GM21528 (cell line): ENCODE data around the gene CLNS1A.
"Not testable (repeated sequence)": the region's sequence is repeated elsewhere in the genome, so short reads cannot be mapped to it uniquely, and the experiment has no call there.

Experiments used
- ATAC-seq: cut with Tn5 transposase; IDR thresholded peaks from one replicate; pipeline ENCODE4 v1.9.1; 2021; ENCODE audit warnings: mild to moderate bottlenecking, moderate library complexity; ENCODE audit not compliant: unreplicated experiment, low FRiP score

CLNS1A gene, protein sequence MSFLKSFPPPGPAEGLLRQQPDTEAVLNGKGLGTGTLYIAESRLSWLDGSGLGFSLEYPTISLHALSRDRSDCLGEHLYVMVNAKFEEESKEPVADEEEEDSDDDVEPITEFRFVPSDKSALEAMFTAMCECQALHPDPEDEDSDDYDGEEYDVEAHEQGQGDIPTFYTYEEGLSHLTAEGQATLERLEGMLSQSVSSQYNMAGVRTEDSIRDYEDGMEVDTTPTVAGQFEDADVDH

DNA sequence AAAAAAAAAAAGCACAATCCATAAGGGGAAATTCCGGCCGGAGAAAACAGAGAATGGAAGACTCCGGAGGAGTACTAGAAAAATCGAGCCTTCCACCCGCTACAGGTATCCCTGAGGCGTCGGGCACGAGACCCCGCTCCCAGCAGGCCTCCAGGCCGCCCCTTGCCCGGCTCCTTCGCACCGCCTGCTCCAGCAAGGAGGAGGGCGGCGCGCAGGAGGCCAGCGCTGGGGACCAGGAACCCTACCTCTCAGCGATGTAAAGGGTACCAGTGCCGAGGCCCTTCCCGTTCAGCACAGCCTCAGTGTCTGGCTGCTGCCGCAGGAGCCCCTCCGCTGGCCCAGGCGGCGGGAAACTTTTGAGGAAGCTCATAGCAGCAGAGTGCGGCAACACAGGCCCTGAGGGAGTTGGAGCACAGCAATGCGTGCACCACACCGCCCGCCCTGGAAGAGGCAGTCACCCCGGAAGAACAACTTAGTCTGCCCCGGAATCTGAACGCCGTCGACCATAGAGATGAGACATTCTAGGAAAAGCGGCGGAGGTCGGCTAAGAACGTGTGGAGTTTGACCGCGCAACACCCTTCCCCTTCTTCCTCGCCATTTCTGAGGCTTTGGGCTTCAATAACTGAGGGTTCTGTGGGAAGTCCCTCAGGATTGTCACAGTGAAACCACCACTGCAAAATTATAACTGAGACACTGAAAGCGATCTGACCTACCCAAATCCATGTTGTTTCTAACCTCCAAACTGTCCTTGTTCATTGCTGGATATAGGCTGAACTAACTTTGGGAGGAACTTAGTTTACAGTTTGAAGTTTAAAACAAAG is at the start of gene CLNS1A:
CLNS1A (minus strand) TSS at position 450 of the 821 bp plus-strand sequence; CDS start at position 370, 80 bp downstream.
- ATAC-seq = peak; percentile 97

DNA sequence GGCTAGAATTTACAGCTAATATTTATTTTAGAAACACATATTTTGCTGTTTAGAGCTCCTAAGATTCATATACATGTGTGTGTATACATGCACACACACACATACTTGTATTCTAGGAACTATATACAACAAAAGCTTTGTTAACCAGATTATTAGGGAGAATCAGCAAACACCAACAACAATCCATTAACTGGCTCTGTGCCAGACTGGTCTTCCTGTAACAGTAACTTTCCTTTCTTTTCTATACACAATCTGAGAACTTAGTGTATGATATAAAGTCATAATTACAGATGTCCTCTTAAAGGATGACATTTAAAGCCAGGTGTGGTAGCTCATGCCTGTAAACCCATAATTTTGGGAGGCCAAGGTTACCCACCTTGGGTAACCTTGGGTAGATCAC is 49.5 kb upstream of the CLNS1A start:
- ATAC-seq = no peak

DNA sequence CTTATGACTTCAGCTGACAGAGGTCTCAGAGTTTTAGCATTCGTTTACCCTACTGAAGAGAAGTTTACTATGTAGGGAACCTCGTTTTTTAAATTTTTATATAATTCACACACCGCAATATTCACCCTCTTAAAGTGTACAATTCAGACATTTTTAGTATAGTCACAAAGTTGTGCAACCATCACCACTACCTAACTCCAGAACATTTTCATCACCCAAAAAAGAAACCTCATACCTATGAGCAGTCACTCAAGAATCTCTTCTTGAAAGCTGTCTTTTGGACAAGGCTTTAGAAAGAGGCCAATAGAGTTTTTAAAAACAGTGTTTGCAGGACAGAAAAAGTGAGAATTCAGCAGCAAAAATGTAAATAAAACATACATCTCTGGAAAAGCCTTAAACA is 39.5 kb upstream of the CLNS1A start:
- ATAC-seq = no peak

DNA sequence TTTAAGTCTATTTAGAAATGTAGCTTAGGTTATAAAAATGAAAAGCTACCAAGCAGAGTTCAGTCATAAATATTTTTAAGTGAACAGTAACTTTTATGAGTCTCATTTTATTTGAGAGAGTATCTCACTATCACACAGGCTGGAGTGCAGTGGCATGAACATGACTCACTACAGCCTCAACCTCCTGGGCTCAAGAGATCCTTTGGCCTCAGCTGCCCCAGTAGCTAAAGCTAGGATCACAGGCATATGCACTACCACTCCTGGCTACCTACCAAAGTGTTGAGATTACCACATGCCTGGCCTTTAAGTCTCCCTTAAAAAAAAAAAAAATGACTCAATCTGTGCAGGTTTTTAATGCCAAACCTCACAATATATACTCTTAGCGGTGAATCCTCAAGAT is 34.7 kb upstream of the CLNS1A start:
- ATAC-seq = no peak

DNA sequence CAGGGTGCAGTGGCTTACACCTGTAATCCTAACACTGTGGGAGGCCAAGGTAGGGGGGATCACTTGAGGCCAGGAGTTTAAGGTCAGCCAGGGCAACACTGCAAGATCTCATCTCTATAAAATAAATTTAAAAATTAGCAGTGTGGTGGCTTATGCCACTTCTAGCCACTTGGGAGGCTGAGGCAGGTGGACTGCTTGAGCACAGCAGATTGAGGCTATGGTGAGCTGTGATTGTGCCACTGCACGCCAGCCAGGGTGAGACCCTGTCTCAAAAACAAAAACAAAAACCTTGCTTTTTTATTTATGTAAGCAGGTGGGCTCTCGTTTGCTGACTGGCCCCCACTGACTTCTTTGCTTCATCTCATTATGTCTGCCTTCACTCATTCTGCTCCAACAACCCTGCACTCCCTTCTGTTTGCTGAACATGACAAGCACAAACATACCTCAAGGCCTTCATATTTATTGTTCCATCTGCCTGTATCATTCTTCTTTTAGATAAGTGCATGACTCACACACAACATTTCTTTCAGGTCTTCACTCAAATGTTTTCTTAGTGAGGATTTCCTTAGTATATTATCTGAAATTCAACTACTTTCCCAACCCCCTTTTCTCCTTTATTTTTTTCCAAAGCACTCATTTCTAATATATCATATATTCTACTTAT is 32.4 kb upstream of the CLNS1A start:
- no peak for ATAC-seq

DNA sequence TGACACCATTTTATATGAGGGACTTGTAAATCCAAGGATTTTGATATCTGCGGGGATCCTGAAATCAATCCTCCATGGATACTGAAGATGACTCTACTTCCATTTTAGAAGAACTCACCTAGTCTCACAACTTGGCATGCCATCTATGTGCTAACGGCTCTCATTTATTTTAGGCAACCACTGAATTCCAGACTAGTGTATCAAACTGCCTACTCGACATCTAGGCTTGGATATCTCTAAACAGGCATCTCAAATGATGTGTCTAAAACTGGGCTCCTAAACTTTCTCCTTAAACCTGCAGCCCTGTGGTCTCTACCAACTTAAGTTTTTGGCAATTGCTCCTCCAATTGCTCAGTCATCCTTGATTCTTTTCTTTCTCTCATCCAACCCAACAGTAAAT is 31.2 kb upstream of the CLNS1A start:
- no peak for ATAC-seq

DNA sequence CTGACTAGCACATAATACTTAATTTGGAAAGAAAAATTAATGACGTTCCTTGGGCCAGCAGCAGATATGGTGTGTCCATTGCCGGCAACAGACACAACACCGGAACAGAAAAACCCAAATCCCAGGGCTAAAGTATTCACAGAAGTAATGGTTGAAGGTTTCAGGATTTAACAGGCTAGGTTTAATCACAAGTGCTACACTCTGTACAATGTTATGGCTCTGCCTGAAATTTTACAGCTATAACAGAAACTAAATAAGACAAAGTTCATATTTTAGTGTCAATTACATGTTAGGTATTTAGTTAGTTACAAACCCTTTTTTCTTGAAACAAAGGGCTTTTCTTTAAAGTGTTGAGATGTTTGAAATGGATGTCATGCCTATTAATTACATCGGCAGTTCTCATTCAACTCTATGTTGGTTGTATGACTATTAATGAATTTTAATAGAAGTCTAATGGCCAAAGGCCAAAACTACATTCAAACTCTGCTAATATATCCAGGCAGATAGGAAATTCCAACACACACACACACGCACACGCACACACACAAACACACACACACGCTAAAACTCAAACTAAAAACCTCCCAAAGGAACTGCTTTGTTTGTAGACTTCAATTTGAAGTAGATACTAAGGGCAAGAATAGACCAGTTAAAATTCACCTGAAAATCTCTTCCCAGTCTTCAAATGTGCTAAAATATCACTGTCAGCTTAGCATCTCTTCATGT is 27.8 kb upstream of the CLNS1A start:
- ATAC-seq = no peak

DNA sequence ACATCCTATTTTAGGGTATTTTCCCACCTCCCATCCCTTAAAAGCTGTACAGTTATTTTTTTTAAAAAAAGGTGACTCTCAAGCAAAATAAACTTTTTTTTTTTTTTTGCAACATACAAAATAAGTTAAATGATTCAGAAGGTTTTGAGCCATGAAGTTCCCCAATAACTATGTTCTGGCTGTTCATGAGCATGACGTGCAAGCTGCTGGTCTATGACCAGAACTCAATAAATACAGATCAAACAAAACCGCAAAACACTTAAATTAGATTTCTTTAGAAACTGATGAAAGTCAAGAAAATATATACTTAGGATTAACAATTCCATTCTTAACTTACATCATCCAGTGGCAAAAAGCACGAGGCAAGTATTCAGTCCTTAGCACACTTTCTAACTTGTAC is 24.1 kb upstream of the CLNS1A start:
- no peak for ATAC-seq

DNA sequence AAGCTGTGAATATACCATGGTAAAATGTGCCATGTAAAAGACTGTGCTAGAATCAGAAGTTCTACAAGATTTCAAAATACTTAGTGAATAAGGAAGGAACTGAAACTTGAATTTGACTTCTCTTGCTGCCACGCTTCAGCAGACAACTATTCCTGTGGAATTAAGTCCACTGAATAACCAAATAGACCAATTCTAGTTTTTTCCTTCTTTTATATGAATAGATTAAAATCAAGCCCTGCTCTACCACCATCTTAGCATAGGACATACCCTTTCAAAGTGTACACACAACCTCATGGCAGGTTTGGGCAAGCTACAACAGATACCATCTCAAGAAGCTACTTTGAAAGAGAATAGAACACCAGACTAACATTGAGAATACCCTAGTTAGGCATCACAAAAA is 23.4 kb upstream of the CLNS1A start:
- no peak for ATAC-seq

DNA sequence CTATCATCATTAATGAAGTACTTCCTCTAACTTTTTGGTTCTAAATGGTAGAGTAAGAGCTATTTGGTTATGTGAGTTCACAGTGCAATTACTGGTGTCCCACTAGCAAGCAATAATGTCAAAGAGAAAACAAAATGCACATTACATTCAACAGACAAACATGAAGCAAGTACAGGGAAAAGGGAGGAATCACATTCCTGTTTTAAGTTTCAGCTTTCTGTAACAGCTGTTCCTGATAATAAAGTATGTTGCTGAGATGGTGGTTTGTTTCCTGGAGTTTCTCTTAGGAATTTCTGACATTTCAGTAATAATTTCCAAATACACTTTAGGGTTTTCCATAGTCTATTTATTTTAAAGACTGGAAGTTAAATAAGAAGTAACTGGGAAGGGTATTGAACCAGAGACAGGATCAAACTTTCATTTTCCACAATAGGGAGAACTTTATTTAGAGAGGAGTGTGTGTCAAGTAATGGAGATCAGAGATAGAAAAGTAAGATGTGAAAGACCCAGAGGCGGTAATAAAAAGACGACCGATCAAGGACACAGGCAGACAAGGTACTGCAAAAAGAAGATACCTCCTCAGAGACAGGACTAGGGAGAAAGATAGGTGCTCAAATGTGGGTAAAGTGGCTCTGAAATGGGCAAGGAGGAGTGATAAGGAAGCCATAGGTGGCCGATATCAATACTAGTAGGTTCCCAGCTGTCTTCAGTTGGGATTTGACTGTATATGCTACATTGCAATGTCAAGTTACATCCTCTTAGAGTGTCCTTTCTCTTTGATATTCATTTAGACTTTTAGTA is 20.8 kb upstream of the CLNS1A start:
- ATAC-seq = no peak

DNA sequence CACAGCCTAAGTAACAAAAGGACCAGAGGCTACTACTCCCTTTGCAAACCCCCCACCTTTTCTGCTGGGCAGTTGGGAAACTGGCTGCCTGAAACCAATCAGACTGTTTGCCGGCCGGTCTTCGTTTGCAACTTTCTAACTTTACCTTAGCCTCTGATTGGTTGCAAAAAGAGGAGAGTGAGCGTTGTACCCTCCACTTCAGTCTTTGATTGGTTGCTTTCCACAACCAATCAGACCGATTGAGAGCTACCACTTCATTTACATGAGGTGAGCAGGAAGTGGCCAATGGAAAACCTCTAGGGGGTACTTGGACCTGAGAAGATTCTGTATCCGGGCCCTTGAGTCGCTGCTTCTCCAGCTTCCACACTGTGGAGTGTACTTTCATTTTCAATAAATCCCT is 18.8 kb upstream of the CLNS1A start:
- no peak for ATAC-seq

DNA sequence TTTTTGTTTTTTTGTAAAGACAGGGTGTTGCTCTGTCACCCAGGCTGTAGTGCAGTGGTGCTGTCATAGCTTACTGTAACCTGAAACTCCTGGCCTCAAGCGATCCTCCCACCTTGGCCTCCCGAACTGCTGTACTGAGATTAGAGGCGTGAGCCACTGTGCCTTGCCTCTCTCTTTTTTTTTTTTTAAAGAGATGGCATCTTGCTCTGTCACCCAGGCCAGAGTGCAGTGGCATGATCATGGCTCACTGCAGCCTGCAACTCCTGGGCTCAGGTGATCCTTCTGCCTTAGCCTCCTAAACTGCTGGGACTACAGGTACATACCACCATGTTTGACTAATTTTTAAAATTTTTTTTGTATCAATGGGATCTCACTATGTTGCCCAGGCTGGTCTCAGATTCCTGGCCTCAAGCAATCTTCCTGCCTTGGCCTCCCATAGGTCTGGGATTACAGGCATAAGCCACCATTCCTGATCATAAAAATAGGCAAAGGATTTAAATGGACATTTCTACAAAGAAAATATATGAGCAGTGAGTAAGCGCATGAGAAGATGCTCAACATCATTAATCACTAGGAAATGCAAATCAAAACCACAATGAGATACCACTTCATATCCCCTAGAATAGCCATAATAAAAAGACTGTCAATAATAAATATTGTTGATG is 17.3 kb upstream of the CLNS1A start:
- no peak for ATAC-seq

DNA sequence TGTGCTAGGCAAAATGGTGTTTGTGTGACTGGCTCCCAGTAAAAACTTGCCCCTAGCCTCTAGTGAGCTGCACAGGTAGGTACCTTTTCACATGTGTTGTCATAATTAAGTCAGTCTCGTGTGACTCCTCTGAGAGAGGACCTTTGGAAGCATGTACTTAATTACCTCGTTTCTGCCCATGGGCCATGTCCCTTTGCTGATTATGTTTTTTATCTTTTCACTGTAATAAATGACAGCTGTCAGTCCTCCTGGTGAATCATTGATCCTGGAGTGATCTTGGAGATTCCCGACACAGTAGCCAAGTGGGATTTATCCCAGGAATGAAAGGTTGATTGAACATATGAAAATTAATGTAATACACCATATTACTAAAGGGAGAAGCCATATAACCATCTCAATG is 12.5 kb upstream of the CLNS1A start:
- ATAC-seq = no peak

DNA sequence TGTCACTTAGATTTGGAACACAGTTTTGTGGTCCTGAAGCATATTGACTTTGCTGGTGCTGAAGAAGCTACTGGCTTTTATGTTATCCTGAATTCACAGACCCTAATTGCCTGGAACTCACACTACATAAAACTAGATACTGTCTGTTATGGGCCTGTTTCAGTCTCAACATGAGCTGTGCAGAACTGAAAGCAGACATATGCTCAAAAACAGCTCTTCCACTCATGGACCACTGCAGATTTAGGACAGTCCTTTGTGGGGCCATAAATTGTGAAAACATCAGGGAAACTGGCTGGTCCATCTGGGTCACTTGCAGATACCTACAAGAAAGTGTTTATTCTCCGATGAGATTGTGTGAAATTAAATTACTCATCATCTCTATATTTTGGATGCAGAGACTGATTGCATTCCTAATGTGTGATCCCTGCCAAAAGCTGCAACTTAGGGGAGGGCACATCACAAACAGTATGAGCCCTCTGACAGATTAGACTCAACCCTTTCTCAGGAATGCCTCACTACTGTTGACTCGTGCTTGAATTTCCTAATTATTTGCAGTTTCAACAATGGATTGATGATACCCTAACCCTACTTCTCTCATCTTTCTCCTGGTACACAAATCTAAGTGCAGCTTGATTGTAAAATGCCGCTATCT is 10.2 kb upstream of the CLNS1A start:
- no peak for ATAC-seq

DNA sequence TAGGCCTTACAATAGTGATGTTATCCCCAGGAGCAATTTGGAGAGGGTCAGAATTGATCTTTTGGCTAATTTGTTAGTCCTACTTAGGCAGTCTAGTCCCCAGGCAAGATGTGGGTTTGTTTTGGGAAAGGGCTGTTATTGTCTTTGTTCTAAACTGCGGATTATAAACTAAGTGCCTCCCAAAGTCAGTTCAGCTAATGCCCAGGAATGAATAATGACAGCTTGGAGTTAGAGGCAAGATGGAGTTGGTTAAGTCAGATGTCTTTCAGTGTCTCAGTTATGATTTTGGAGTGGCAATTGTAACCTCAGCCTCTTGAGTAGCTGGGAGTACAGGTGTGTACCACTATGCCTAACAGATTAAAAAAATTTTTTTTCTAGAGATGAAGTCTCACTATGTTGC is 7.3 kb upstream of the CLNS1A start:
- no peak for ATAC-seq

DNA sequence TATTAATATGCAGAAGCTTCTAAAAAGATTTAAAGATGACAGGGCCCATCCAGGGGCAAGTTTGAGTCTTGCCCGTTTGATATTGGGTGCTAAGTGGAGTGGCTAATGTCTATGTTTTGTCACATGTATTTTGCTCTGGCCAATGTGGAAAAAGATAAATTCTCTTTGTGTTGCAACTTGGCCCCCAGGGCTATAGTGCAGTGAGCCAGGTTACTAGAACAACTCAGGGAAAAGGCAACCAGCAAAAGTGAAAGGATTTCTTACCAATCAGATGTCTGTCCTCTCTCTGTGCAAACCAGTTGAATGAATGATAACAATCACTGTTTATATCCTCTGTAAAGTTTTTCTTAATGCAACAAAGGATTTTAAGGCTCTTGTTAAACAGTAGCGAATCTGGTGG is 4.6 kb upstream of the CLNS1A start:
- ATAC-seq = no peak

DNA sequence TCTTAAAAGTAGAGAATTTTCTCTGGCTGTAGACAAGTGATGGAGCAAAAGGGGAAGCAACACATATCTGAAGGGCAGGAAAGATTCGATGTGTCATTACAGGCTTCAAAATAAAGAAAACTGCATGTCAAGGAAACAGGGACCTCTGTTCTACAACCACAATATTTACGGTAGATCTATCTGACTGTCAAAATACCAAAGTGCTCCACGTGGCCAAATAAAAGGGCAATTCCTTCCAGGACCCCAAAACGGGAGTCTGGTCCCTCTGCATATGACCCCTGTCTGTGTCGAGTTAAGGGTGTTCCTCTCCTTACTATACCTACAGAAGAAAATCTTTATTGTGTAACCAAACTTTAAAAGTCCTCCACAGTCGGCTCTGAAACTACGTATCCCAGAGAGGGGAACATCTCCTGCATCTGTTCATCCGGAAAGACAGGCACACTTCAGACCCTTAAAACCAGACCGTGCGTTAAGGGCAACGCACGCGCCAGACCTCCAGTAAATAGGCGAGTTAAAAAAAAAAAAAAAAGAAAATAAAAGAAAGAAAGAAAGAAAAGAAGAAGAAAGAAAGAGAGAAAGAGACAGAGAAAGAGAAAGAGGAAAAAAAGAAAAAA is 756 bp downstream of the CLNS1A start:
- ATAC-seq = no peak

DNA sequence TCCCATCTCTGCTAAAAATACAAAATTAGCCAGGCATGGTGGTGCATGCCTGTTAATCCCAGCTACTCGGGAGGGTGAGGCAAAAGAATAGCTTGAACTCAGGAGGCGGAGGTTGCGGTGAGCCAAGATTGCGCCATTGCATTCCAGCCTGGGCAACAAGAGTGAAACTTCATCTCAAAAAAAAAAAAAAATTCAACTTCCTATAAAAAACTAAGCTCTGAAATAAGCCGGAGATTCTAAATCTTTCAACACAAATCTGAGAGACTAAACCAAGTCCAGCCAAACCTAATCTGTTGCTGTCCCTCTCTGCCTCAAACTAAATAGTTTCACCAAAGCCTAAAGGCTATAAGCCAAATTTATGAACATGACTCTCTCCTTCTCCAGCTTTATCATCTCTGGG is 3.7 kb downstream of the CLNS1A start:
- ATAC-seq = not testable (repeated sequence)
